SK-N-SH (cell line): ENCODE data around the gene NTSR2. TPM values are rescaled to one million over a fixed set of nuclear protein-coding genes. Genes with fewer than 3 reads are reported as not detected.

ENCODE experiments used
- CTCF ChIA-PET: fragments of 300-600, 350-600 bp; formaldehyde crosslinking; extraction: SDS; loops from one replicate; lab custom pipeline; 2021; lab: Yijun Ruan, JAX
- POLR2A ChIA-PET: fragments of 350-600 bp; sonication (Branson Sonifier 250); formaldehyde crosslinking; extraction: SDS; loops from one replicate; lab custom pipeline; 2020; ENCODE audit warnings: antibody characterized with exemption, inconsistent platforms; lab: Yijun Ruan, JAX
- DNase-seq: peaks from one replicate; pipeline ENCODE4 v3.0.0; 2012
- H2AFZ ChIP-seq: fragments of 200-600 bp; sonication (generic); 2 replicates; pipeline ENCODE4 v1.8.1; 2016; ENCODE audit warnings: antibody characterized with exemption, mild to moderate bottlenecking, low read depth
- H3F3A ChIP-seq: fragments of 200-600 bp; sonication (generic); replicated peaks from 2 replicates; pipeline ENCODE3; 2016; ENCODE audit warnings: antibody characterized with exemption, mild to moderate bottlenecking; ENCODE audit not compliant: insufficient read depth
- H3K27ac ChIP-seq, 2 experiments: fragments of 200-500 bp in 1 of 2; fragments of 200-600 bp in 1 of 2; sonication (Bioruptor generic) in 1 of 2; sonication (generic), shearing (Covaris generic) in 1 of 2; 2 replicates each; pipeline versions ENCODE4 v1.5.1 to v1.6.1; 2014 to 2016; ENCODE audit warnings: low read depth in 2 of 2, inconsistent platforms in 1 of 2, low read length in 1 of 2, mild to moderate bottlenecking in 1 of 2, mixed read lengths in 1 of 2
- H3K27me3 ChIP-seq: fragments of 200-600 bp; sonication (generic), shearing (Covaris generic); 2 replicates; pipeline ENCODE4 v1.6.1; 2016; ENCODE audit warnings: mixed run types; ENCODE audit not compliant: insufficient read depth
- H3K36me3 ChIP-seq, 2 experiments: fragments of 200-500 bp in 1 of 2; fragments of 200-600 bp in 1 of 2; sonication (Bioruptor generic) in 1 of 2; sonication (generic) in 1 of 2; replicated peaks in 1 of 2; 2 replicates each; pipeline versions ENCODE3 to v1.5.1; 2014 to 2016; ENCODE audit warnings: low read length in 1 of 2, mild to moderate bottlenecking in 1 of 2; ENCODE audit not compliant: insufficient read depth in 2 of 2, control insufficient read depth in 1 of 2
- H3K4me1 ChIP-seq, 2 experiments: fragments of 200-500 bp in 1 of 2; fragments of 200-600 bp in 1 of 2; sonication (Bioruptor generic) in 1 of 2; sonication (generic), shearing (Covaris generic) in 1 of 2; 2 replicates each; pipeline versions ENCODE4 v1.5.1 to v1.6.1; 2014 to 2016; ENCODE audit warnings: low read depth in 1 of 2, low read length in 1 of 2, mixed run types in 1 of 2; ENCODE audit not compliant: insufficient read depth in 2 of 2, control insufficient read depth in 1 of 2
- H3K4me2 ChIP-seq: fragments of 200-600 bp; sonication (generic), shearing (Covaris generic); 2 replicates; pipeline ENCODE4 v1.6.1; 2017; ENCODE audit warnings: mixed run types
- H3K4me3 ChIP-seq, 2 experiments: fragments of 200-500 bp in 1 of 2; fragments of 200-600 bp in 1 of 2; sonication (Bioruptor generic) in 1 of 2; sonication (generic), shearing (Covaris generic) in 1 of 2; 2 replicates each; pipeline versions ENCODE4 v1.5.1 to v1.8.1; 2014 to 2016; ENCODE audit warnings: low read depth in 2 of 2, inconsistent platforms in 1 of 2, low read length in 1 of 2, mild to moderate bottlenecking in 1 of 2, mixed read lengths in 1 of 2, moderate library complexity in 1 of 2
- H3K79me2 ChIP-seq: fragments of 200-600 bp; sonication (generic); 2 replicates; pipeline ENCODE4 v1.8.1; 2017; ENCODE audit warnings: mild to moderate bottlenecking; ENCODE audit not compliant: insufficient read depth
- H3K9ac ChIP-seq: fragments of 200-600 bp; sonication (generic); 2 replicates; pipeline ENCODE4 v1.6.1; 2017; ENCODE audit warnings: mixed run types
- H3K9me2 ChIP-seq: fragments of 200-600 bp; sonication (generic); 2 replicates; pipeline ENCODE4 v1.6.1; 2017; ENCODE audit warnings: mixed run types
- H3K9me3 ChIP-seq: fragments of 200-600 bp; sonication (generic); 2 replicates; pipeline ENCODE4 v1.6.1; 2017; ENCODE audit warnings: mixed run types, mild to moderate bottlenecking, moderate library complexity
- H4K20me1 ChIP-seq: fragments of 200-600 bp; sonication (generic); 2 replicates; pipeline ENCODE4 v1.6.1; 2017; ENCODE audit warnings: mild to moderate bottlenecking, mixed run types; ENCODE audit not compliant: insufficient read depth
- CHD2 ChIP-seq: fragments of 150-350 bp; IDR thresholded peaks from 2 replicates; pipeline ENCODE4 v1.6.1; 2018; ENCODE audit warnings: low read length; ENCODE audit not compliant: partially characterized antibody
- EZH2phosphoT487 ChIP-seq: fragments of 200-600 bp; sonication (generic); IDR thresholded peaks from 2 replicates; pipeline ENCODE4 v1.6.1; 2017; ENCODE audit warnings: low read depth, mixed run types, mild to moderate bottlenecking, antibody characterized with exemption, moderate library complexity, borderline replicate concordance
- FOXM1 ChIP-seq: IDR thresholded peaks from 2 replicates; pipeline ENCODE4 v1.4.0; 2012; ENCODE audit warnings: low read depth, mild to moderate bottlenecking
- GABPA ChIP-seq: IDR thresholded peaks from 2 replicates; pipeline ENCODE4 v1.4.0; 2012; ENCODE audit warnings: low read depth, mild to moderate bottlenecking
- RCOR1 ChIP-seq: fragments of 150-350 bp; IDR thresholded peaks from 2 replicates; pipeline ENCODE4 v1.6.1; 2017; ENCODE audit warnings: antibody characterized with exemption, low read length
- REST ChIP-seq: IDR thresholded peaks from 2 replicates; pipeline ENCODE4 v1.6.1; 2012; ENCODE audit warnings: mild to moderate bottlenecking, low read depth, low read length, moderate library complexity
- RFX5 ChIP-seq: IDR thresholded peaks from 2 replicates; pipeline ENCODE4 v1.6.1; 2012; ENCODE audit warnings: mild to moderate bottlenecking, improper control_type of control experiment, low read length
- SIN3A ChIP-seq: IDR thresholded peaks from 2 replicates; pipeline ENCODE4 v1.6.1; 2012; ENCODE audit warnings: low read depth, mild to moderate bottlenecking, low read length, moderate library complexity, borderline replicate concordance
- SMC3 ChIP-seq: IDR thresholded peaks from 2 replicates; pipeline ENCODE4 v1.6.1; 2012; ENCODE audit warnings: low read depth, low read length, improper control_type of control experiment
- USF1 ChIP-seq: IDR thresholded peaks from 2 replicates; pipeline ENCODE4 v1.4.0; 2012; ENCODE audit warnings: low read depth, borderline replicate concordance
- ZBTB33 ChIP-seq: IDR thresholded peaks from 2 replicates; pipeline ENCODE4 v1.4.0; 2012; ENCODE audit warnings: low read depth, borderline replicate concordance
- WGBS: methylation state at CpG from one replicate; pipeline ENCODE4 v1.1.6; 2017; ENCODE audit warnings: low lambda C conversion rate; 5-methylcytosine and 5-hydroxymethylcytosine counted together
- polyA plus RNA-seq, 3 experiments: library from polyadenylated mRNA; depleted of rRNA; stranded (reverse); fragments of >200 nt; gene quantifications; 2 replicates each; pipeline ENCODE4 v1.2.3, GENCODE V29; 2012
- TF ChIP-seq, protein P1 (sequence below): IDR thresholded peaks from 2 replicates; pipeline ENCODE4 v1.4.0; 2012; ENCODE audit warnings: low read depth
- TF ChIP-seq, protein P2 (sequence below): fragments of 200-600 bp; sonication (generic); IDR thresholded peaks from 2 replicates; pipeline ENCODE4 v1.6.1; 2017; ENCODE audit warnings: antibody characterized with exemption, mild to moderate bottlenecking, moderate library complexity
- TF ChIP-seq, protein P3 (sequence below): IDR thresholded peaks from 2 replicates; pipeline ENCODE4; 2012

NTSR2 gene
- polyA plus RNA-seq, 1 of the 3 experiments (the other 2 are of a cell fraction): not detected

DNA sequence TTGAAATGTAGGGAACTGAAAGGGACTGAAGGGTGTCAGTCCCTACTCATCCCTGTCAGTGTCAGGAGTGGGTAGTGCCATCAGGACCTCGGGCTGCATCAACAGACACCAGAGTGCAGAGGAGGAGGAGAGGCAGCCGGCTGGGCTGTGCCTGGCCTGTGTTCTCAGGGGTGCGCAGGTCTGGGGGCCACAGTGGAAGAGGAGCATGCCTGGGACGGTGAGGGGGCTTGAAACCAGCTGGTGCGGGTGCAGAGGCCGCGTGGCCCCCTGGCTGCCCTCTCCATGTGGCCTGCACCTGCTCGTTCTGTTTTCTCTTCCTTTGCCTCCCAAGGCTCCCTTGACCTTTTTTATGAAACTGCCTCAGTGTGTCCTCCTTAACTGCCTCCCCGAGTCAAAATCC lies 41.3 kb downstream of the NTSR2 start (continued):
- TF ChIP-seq, protein P1, sequence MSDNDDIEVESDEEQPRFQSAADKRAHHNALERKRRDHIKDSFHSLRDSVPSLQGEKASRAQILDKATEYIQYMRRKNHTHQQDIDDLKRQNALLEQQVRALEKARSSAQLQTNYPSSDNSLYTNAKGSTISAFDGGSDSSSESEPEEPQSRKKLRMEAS: no peak
- TF ChIP-seq GABPA (no peak), EZH2phosphoT487 (no peak)

DNA sequence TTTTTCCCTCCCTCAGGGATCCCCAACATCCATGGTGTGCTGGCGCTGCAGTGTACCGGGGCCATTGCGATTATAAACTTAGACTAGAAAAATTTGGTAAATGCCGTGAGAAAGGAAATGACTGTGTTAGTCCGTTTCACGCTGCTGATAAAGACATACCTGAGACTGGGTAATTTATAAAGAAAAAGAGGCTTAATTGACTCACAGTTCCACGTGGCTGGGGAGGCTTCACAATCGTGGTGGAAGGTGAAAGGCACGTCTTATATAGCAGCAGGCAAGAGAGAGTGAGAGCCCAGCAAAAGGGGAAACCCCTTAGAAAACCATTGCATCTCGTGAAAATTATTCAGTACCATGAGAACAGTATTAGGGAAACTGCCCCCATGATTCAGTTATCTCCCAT lies 44.3 kb downstream of the NTSR2 start:
- CTCF ChIA-PET: interaction anchor here (1.0 to 1.1 kb wide), 2 partner anchors 11 to 43 kb away, joined by 3 to 4 read pairs; no protein-coding TSS in a partner anchor
- no peak overlapping the region for H3K4me3 ChIP-seq
- H3K79me2 ChIP-seq: no peaks in the 10 kb centered on the region
- H2AFZ ChIP-seq: no peak overlapping the region
- TF ChIP-seq EZH2phosphoT487: no peak
- TF ChIP-seq FOXM1: no peak
- TF ChIP-seq, protein P2, sequence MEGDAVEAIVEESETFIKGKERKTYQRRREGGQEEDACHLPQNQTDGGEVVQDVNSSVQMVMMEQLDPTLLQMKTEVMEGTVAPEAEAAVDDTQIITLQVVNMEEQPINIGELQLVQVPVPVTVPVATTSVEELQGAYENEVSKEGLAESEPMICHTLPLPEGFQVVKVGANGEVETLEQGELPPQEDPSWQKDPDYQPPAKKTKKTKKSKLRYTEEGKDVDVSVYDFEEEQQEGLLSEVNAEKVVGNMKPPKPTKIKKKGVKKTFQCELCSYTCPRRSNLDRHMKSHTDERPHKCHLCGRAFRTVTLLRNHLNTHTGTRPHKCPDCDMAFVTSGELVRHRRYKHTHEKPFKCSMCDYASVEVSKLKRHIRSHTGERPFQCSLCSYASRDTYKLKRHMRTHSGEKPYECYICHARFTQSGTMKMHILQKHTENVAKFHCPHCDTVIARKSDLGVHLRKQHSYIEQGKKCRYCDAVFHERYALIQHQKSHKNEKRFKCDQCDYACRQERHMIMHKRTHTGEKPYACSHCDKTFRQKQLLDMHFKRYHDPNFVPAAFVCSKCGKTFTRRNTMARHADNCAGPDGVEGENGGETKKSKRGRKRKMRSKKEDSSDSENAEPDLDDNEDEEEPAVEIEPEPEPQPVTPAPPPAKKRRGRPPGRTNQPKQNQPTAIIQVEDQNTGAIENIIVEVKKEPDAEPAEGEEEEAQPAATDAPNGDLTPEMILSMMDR: no peak
- TF ChIP-seq, all 33 proteins: peak for 0
- 80% methylated on average over 10 of the region's 10 CpGs for WGBS
- POLR2A ChIA-PET: no interaction called here
- H3K4me2 ChIP-seq: no peak overlapping the region
- no peaks in the 10 kb centered on the region for H4K20me1 ChIP-seq
- no peaks in the 10 kb centered on the region for H3K9me2 ChIP-seq
- H3K27me3 ChIP-seq: no peaks in the 10 kb centered on the region
- peaks cover 0 to 14% of the 10 kb centered on the region in 2 experiments for H3K36me3 ChIP-seq
- DNase-seq: no peak
- H3K9ac ChIP-seq: no peak overlapping the region
- H3K9me3 ChIP-seq: no peaks in the 10 kb centered on the region
- H3F3A ChIP-seq: no peaks in the 10 kb centered on the region
- H3K4me1 ChIP-seq: peaks cover 0 to 13% of the 10 kb centered on the region in 2 experiments; a peak in 1 of 4 replicates
- H3K27ac ChIP-seq: no peak overlapping the region

- Histone ChIP-seq H3K4me3 (no peak overlapping the region), H3F3A (no peaks in the 10 kb centered on the region), H3K27me3 (no peaks in the 10 kb centered on the region), H3K4me2 (no peak overlapping the region), H2AFZ (no peak overlapping the region), H3K79me2 (no peaks in the 10 kb centered on the region), H4K20me1 (no peaks in the 10 kb centered on the region), H3K27ac (no peak overlapping the region), H3K9ac (no peak overlapping the region), H3K9me3 (no peaks in the 10 kb centered on the region), H3K4me1 (peaks cover 0 to 14% of the 10 kb centered on the region in 2 experiments; a peak in 1 of 4 replicates), H3K36me3 (peaks cover 0 to 14% of the 10 kb centered on the region in 2 experiments), H3K9me2 (no peaks in the 10 kb centered on the region)
- WGBS: 81% methylated on average over 10 of the region's 10 CpGs
- no peak for DNase-seq
- ChIA-PET POLR2A (no interaction called here), CTCF (interaction anchor here (1.0 to 1.4 kb wide), 2 partner anchors 10 to 22 kb away, joined by 3 to 4 read pairs; no protein-coding TSS in a partner anchor)
- TF ChIP-seq USF1: no peak
- TF ChIP-seq ZBTB33: no peak
- TF ChIP-seq REST: no peak
- no peak for TF ChIP-seq CHD2
- TF ChIP-seq EZH2phosphoT487: no peak
- TF ChIP-seq, protein P3, sequence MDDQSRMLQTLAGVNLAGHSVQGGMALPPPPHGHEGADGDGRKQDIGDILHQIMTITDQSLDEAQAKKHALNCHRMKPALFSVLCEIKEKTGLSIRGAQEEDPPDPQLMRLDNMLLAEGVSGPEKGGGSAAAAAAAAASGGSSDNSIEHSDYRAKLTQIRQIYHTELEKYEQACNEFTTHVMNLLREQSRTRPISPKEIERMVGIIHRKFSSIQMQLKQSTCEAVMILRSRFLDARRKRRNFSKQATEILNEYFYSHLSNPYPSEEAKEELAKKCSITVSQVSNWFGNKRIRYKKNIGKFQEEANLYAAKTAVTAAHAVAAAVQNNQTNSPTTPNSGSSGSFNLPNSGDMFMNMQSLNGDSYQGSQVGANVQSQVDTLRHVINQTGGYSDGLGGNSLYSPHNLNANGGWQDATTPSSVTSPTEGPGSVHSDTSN: no peak
- TF ChIP-seq SIN3A: no peak
- TF ChIP-seq RCOR1: no peak
- TF ChIP-seq RFX5: no peak
- no peak for TF ChIP-seq SMC3
- no peak for TF ChIP-seq GABPA
Observed at GRCh38 chr2:11624893-11625292, 45.1 kb downstream of the NTSR2 start.
